Measurements from ENCODE around the gene ANKRD36C. TPM values are rescaled to one million over a fixed set of nuclear protein-coding genes. Genes with fewer than 3 reads are reported as not detected.
"Not testable (repeated sequence)": the region's sequence is repeated elsewhere in the genome, so short reads cannot be mapped to it uniquely, and the experiment has no call there.

Gene ANKRD36C
- total RNA-seq, 2 donors from 2014 or later = 36.0 to 37.2 TPM

DNA sequence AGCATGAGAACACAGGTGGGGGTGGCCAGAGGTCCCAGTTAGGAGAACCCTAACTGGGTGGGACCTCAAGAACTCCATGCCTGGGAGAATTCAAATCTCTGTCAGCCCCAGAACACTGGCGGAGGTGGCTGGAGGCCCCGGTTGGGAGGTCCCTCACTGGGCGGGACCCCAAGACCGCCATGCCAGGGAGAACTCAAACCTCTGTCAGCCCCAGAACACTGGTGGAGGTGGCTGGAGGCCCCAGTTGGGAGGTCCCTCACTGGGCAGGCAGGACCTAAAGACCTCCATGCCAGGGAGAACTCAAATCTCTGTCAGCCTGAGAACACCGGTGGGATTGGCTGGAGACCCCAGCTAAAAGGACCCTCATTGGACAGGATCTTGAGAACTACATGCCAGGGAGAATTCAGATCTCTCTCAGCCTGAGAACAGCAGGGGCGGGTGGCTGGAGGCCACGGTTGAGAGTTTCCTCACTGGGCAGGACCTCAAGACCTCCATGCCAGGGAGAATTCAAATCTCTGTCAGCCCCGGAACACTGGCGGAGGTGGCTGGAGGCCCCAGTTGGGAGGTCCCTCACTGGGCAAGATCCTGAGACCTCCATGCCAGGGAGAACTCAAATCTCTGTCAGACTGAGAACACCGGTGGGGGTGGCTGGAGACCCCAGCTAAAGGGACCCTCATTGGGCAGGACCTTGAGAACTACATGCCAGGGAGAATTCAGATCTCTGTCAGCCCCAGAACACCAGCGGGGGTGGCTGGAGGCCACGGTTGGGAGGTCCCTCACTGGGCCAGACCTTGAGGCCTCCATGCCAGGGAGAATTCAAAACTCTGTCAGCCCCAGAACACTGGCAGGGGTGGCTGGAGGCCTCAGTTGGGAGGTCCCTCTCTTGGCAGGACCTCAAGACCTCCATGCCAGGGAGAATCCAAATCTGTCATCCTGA, 157.3 kb downstream of the ANKRD36C start:
- DNase-seq (ENCODE audit: low spot score); intact Hi-C loops (cut with DNase I): not testable (repeated sequence)

DNA sequence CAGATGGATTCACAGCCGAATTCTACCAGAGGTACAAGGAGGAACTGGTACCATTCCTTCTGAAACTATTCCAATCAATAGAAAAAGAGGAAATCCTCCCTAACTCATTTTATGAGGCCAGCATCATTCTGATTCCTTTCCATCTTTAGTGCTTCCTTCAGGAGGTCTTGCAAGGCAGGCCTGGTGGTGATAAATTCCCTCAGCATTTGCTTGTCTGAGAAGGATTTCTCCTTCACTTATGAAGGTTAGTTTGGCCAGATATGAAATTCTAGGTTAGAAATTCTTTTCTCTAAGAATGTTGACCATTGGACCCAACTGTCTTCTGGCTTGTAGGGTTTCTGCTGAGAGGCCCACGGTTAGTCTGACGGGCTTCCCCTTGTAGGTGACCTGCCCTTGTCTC, 167.4 kb downstream of the ANKRD36C start:
- DNase-seq (ENCODE audit: low spot score); intact Hi-C loops (cut with DNase I): not testable (repeated sequence)

DNA sequence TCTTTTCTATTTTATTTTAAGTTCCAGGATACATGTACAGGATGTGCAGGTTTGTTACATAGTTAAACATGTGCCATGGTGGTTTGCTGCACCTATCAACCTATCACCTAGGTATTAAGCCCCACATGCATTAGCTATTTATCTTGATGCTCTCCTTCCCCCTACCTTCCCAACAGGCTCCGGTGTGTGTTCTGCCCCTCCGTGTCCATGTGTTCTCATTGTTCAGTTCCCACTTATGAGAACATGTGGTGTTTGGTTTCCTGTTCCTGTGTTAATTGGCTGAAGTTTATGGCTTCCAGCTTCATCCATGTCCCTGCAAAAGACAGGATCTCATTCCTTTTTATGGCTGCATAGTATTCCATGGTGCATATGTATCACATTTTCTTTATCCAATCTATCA, 174.1 kb downstream of the ANKRD36C start:
- intact Hi-C loops (cut with DNase I) = not testable (repeated sequence)

DNA sequence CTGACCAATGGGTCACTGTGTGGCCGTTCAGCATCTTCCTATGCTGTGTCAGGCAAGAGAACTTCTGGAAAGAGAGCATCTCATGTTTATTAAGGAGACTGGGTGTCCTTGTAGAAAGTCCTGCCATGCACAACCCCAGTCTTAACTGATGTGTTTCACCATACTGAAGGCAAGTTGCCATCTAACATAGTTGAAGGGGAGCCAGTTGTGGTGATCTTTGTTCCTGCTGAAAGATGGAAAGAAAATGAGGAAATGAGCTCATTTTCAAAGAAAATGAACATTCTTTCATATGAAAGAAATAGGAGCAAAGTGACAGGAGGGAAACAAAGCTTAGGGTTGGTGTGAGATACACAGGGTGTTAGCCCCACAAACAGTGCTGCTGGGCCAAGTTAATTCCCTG, 178.3 kb downstream of the ANKRD36C start:
- DNase-seq (ENCODE audit: low spot score); intact Hi-C loops (cut with DNase I): not testable (repeated sequence)

More for the DNA sequence above, 174.1 kb downstream of the ANKRD36C start:
- DNase-seq (ENCODE audit: low spot score) = not testable (repeated sequence)

DNA sequence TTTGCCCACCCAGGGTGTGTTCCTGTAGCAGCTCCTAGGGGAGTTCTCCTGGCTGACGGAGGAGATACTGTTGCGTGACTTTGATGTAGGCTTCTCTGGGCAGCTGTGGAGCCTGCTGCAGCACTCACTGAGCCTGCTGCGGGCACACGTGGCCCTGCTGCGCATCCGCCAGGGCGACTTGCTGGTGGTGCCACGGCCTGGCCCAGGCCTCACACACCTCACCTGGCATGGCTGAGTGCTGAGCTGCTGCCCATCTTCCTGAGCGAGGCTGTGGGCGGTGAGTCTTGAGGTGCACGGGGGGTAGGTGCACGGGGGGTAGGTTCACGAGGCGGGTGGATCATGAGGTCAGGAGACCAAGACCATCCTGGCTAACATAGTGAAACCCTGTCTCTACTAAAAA, 191.7 kb downstream of the ANKRD36C start:
- intact Hi-C loops (cut with DNase I) = no loop called here
- peak; percentile 71 for DNase-seq (ENCODE audit: low spot score)

DNA sequence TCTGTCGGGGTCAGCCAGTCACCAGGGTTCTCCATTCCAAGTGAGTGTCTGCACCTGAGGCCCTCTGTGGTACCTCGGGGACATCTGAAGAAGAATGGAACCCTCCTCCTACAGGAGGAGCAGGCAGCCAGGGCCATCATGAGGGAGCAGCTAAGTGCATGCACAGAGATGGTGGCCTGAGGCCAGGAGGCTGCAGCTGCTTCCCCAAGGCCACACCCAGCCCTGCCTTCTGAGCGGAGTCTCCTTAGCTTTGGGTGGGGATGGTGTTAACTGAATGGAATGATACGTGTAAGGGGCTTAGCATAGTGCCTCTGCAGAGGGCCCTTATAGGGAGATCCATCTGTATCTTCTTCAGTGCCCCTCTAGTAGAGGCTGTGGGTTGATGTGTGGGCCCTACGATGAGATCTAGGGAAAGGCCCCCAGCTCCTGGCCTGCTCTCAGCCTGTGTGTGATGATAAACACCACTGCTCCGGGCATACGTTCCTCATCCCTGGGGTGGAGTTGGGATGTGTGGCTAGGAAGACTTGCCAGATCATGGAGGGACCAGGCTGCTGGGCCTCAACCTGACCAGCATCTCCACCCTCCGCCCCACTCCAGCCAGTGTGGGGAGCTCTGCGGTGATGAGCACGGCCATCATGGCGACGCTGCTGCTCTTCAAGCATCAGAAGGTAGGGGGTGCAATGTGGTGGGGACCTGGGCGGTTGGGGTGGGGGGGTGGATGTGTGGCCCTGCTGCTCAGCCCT, 192.3 kb downstream of the ANKRD36C start:
- peak; percentile 36 for DNase-seq (ENCODE audit: low spot score)

GRCh38 chr2:95796249-95797099, 195.2 kb downstream of the ANKRD36C start:
- intact Hi-C loops (cut with DNase I); DNase-seq (ENCODE audit: low spot score): not testable (repeated sequence)

More for the DNA sequence above, 192.3 kb downstream of the ANKRD36C start:
- intact Hi-C loops (cut with DNase I) = not testable (repeated sequence)

GRCh38 chr2:95793970-95794369, 197.7 kb downstream of the ANKRD36C start:
- DNase-seq (ENCODE audit: low spot score); intact Hi-C loops (cut with DNase I): not testable (repeated sequence)

- DNase-seq (ENCODE audit: low spot score); intact Hi-C loops (cut with DNase I): not testable (repeated sequence)
Observed at GRCh38 chr2:95790180-95790579, 201.4 kb downstream of the ANKRD36C start.

GRCh38 chr2:95789385-95789784, 202.2 kb downstream of the ANKRD36C start:
- intact Hi-C loops (cut with DNase I); DNase-seq (ENCODE audit: low spot score): not testable (repeated sequence)

DNA sequence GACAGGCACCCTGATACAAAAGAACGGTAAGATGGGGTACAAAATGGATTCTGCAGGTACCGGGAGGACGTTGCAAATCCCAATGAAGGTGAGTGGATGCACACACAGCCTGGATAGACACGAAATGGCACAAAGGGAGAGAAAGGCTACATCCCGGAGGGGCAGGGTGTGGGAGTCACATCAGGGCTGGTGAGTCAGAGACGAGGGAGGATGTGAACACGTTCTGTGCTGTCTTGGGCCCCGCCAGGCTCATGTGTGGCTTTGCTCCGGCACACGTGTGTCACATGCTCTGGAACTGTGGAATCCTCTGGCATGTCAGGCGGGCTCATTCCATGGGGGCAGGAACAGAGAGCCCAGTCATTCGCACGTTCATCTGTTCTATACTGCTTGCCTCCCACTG, 203.0 kb downstream of the ANKRD36C start:
- DNase-seq (ENCODE audit: low spot score); intact Hi-C loops (cut with DNase I): not testable (repeated sequence)

Other genes starting within 250 kb of the ANKRD36C start
- 1 to 10 TPM; 6.0 to 10.0 TPM for gene GPAT2, start 43.1 kb upstream of the ANKRD36C start, total RNA-seq
- gene ADRA2B, start 124.7 kb upstream of the ANKRD36C start, total RNA-seq = 1 to 10 TPM; 4.1 to 7.1 TPM
- gene ASTL, start 146.7 kb upstream of the ANKRD36C start, total RNA-seq = not detected
- 1 to 10 TPM; 3.5 to 3.8 TPM for gene DUSP2, start 153.6 kb upstream of the ANKRD36C start, total RNA-seq
- 10 to 100 TPM; 68.0 to 71.4 TPM for gene STARD7, start 217.0 kb upstream of the ANKRD36C start, total RNA-seq

Measured in posterior vena cava (tissue), 2 donors.